ENCODE measurements around the gene PLCG2.
"Not testable (repeated sequence)": the region's sequence is repeated elsewhere in the genome, so short reads cannot be mapped to it uniquely, and the experiment has no call there.

The PLCG2 gene

GRCh38 chr16:81997738-81998137 is 218.6 kb downstream of the PLCG2 start:
- Histone ChIP-seq H3K27ac (ENCODE audit: low read depth, low read length) (peak overlapping the region; percentile 84), H3K4me1 (ENCODE audit: control insufficient read depth, insufficient read depth, low read length, unreplicated experiment) (peaks cover 26% of the 10 kb centered on the region), H2AFZ (ENCODE audit: low read length, unreplicated experiment) (no peak overlapping the region), H3K36me3 (ENCODE audit: insufficient read depth, low read length) (no peaks in the 10 kb centered on the region), H3K4me3 (ENCODE audit: low read depth, low read length) (peak overlapping the region; percentile 50; the same call in 1 of the 2 replicates), H3K79me2 (ENCODE audit: control insufficient read depth, insufficient read depth, low read length, unreplicated experiment) (no peaks in the 10 kb centered on the region), H3K27me3 (ENCODE audit: insufficient read depth, low read length) (peaks cover 5% of the 10 kb centered on the region; the same call in 1 of the 2 replicates)

GRCh38 chr16:82002831-82003230 is 223.7 kb downstream of the PLCG2 start:
- no peak overlapping the region for H3K27ac ChIP-seq (ENCODE audit: low read depth, low read length)
- no peaks in the 10 kb centered on the region for H3K36me3 ChIP-seq (ENCODE audit: insufficient read depth, low read length)
- peaks cover 4% of the 10 kb centered on the region for H3K4me1 ChIP-seq (ENCODE audit: control insufficient read depth, insufficient read depth, low read length, unreplicated experiment)
- H3K27me3 ChIP-seq (ENCODE audit: insufficient read depth, low read length), result no peaks in the 10 kb centered on the region
- no peaks in the 10 kb centered on the region for H3K79me2 ChIP-seq (ENCODE audit: control insufficient read depth, insufficient read depth, low read length, unreplicated experiment)
- H3K4me3 ChIP-seq (ENCODE audit: low read depth, low read length), result no peak overlapping the region
- H2AFZ ChIP-seq (ENCODE audit: low read length, unreplicated experiment), result no peak overlapping the region

GRCh38 chr16:82004601-82005000 is 225.5 kb downstream of the PLCG2 start:
- Histone ChIP-seq H2AFZ (ENCODE audit: low read length, unreplicated experiment) (no peak overlapping the region), H3K27me3 (ENCODE audit: insufficient read depth, low read length) (no peaks in the 10 kb centered on the region), H3K36me3 (ENCODE audit: insufficient read depth, low read length) (no peaks in the 10 kb centered on the region), H3K27ac (ENCODE audit: low read depth, low read length) (no peak overlapping the region), H3K4me3 (ENCODE audit: low read depth, low read length) (no peak overlapping the region), H3K79me2 (ENCODE audit: control insufficient read depth, insufficient read depth, low read length, unreplicated experiment) (no peaks in the 10 kb centered on the region), H3K4me1 (ENCODE audit: control insufficient read depth, insufficient read depth, low read length, unreplicated experiment) (no peaks in the 10 kb centered on the region)

GRCh38 chr16:82005027-82005830 is 226.1 kb downstream of the PLCG2 start:
- Histone ChIP-seq H3K4me3 (ENCODE audit: low read depth, low read length) (no peak overlapping the region), H3K79me2 (ENCODE audit: control insufficient read depth, insufficient read depth, low read length, unreplicated experiment) (no peaks in the 10 kb centered on the region), H3K36me3 (ENCODE audit: insufficient read depth, low read length) (no peaks in the 10 kb centered on the region), H3K27me3 (ENCODE audit: insufficient read depth, low read length) (no peaks in the 10 kb centered on the region), H3K27ac (ENCODE audit: low read depth, low read length) (no peak overlapping the region), H2AFZ (ENCODE audit: low read length, unreplicated experiment) (no peak overlapping the region), H3K4me1 (ENCODE audit: control insufficient read depth, insufficient read depth, low read length, unreplicated experiment) (no peaks in the 10 kb centered on the region)

GRCh38 chr16:82006036-82006435 is 226.9 kb downstream of the PLCG2 start:
- Histone ChIP-seq H2AFZ (ENCODE audit: low read length, unreplicated experiment) (no peak overlapping the region), H3K79me2 (ENCODE audit: control insufficient read depth, insufficient read depth, low read length, unreplicated experiment) (no peaks in the 10 kb centered on the region), H3K27ac (ENCODE audit: low read depth, low read length) (no peak overlapping the region), H3K4me3 (ENCODE audit: low read depth, low read length) (no peak overlapping the region), H3K4me1 (ENCODE audit: control insufficient read depth, insufficient read depth, low read length, unreplicated experiment) (peaks cover 3% of the 10 kb centered on the region), H3K27me3 (ENCODE audit: insufficient read depth, low read length) (no peaks in the 10 kb centered on the region), H3K36me3 (ENCODE audit: insufficient read depth, low read length) (no peaks in the 10 kb centered on the region)

GRCh38 chr16:82007189-82007588 is 228.1 kb downstream of the PLCG2 start:
- no peaks in the 10 kb centered on the region for H3K79me2 ChIP-seq (ENCODE audit: control insufficient read depth, insufficient read depth, low read length, unreplicated experiment)
- H3K4me3 ChIP-seq (ENCODE audit: low read depth, low read length), result no peak overlapping the region
- H3K36me3 ChIP-seq (ENCODE audit: insufficient read depth, low read length), result no peaks in the 10 kb centered on the region
- H3K27me3 ChIP-seq (ENCODE audit: insufficient read depth, low read length), result no peaks in the 10 kb centered on the region
- H3K27ac ChIP-seq (ENCODE audit: low read depth, low read length), result no peak overlapping the region
- no peak overlapping the region for H2AFZ ChIP-seq (ENCODE audit: low read length, unreplicated experiment)
- H3K4me1 ChIP-seq (ENCODE audit: control insufficient read depth, insufficient read depth, low read length, unreplicated experiment), result peaks cover 3% of the 10 kb centered on the region

- H3K27me3 ChIP-seq (ENCODE audit: insufficient read depth, low read length), result no peaks in the 10 kb centered on the region; the same call in 1 of the 2 replicates
- no peak overlapping the region for H2AFZ ChIP-seq (ENCODE audit: low read length, unreplicated experiment)
- H3K4me3 ChIP-seq (ENCODE audit: low read depth, low read length), result no peak overlapping the region
- H3K36me3 ChIP-seq (ENCODE audit: insufficient read depth, low read length), result no peaks in the 10 kb centered on the region
- H3K27ac ChIP-seq (ENCODE audit: low read depth, low read length), result no peak overlapping the region
- peaks cover 3% of the 10 kb centered on the region for H3K4me1 ChIP-seq (ENCODE audit: control insufficient read depth, insufficient read depth, low read length, unreplicated experiment)
- no peaks in the 10 kb centered on the region for H3K79me2 ChIP-seq (ENCODE audit: control insufficient read depth, insufficient read depth, low read length, unreplicated experiment)
Measured at GRCh38 chr16:82008957-82009592, 230.0 kb downstream of the PLCG2 start.

- not testable (repeated sequence) for H3K79me2 ChIP-seq (ENCODE audit: control insufficient read depth, insufficient read depth, low read length, unreplicated experiment); H3K36me3 ChIP-seq (ENCODE audit: insufficient read depth, low read length); H2AFZ ChIP-seq (ENCODE audit: low read length, unreplicated experiment); H3K27ac ChIP-seq (ENCODE audit: low read depth, low read length); H3K4me1 ChIP-seq (ENCODE audit: control insufficient read depth, insufficient read depth, low read length, unreplicated experiment); H3K27me3 ChIP-seq (ENCODE audit: insufficient read depth, low read length); H3K4me3 ChIP-seq (ENCODE audit: low read depth, low read length)
Measured at GRCh38 chr16:82009789-82010188, 230.7 kb downstream of the PLCG2 start.

- no peaks in the 10 kb centered on the region for H3K79me2 ChIP-seq (ENCODE audit: control insufficient read depth, insufficient read depth, low read length, unreplicated experiment)
- H3K4me3 ChIP-seq (ENCODE audit: low read depth, low read length), result peak overlapping the region; percentile 74
- H2AFZ ChIP-seq (ENCODE audit: low read length, unreplicated experiment), result peak overlapping the region; percentile 64
- peaks cover 4% of the 10 kb centered on the region for H3K4me1 ChIP-seq (ENCODE audit: control insufficient read depth, insufficient read depth, low read length, unreplicated experiment)
- H3K27ac ChIP-seq (ENCODE audit: low read depth, low read length), result no peak overlapping the region
- no peaks in the 10 kb centered on the region; the same call in 1 of the 2 replicates for H3K27me3 ChIP-seq (ENCODE audit: insufficient read depth, low read length)
- H3K36me3 ChIP-seq (ENCODE audit: insufficient read depth, low read length), result no peaks in the 10 kb centered on the region
Measured at GRCh38 chr16:82010649-82011048, 231.6 kb downstream of the PLCG2 start.

GRCh38 chr16:82011199-82011641 is 232.1 kb downstream of the PLCG2 start, which contains the start of gene SDR42E1:
Gene SDR42E1, minus strand, starts transcription at chr16:82011470. Its CDS starts 10,612 bp downstream, at chr16:82000858.
- peak within 1 kb of the TSS; percentile 74 for H3K4me3 ChIP-seq (ENCODE audit: low read depth, low read length)
- peak within 1 kb of the TSS; percentile 64 for H2AFZ ChIP-seq (ENCODE audit: low read length, unreplicated experiment)
- H3K27me3 ChIP-seq (ENCODE audit: insufficient read depth, low read length), result no peaks in the 10 kb centered on the region; the same call in 1 of the 2 replicates
- H3K79me2 ChIP-seq (ENCODE audit: control insufficient read depth, insufficient read depth, low read length, unreplicated experiment), result no peaks in the 10 kb centered on the region
- H3K4me1 ChIP-seq (ENCODE audit: control insufficient read depth, insufficient read depth, low read length, unreplicated experiment), result peaks cover 9% of the 10 kb centered on the region
- no peaks in the 10 kb centered on the region for H3K36me3 ChIP-seq (ENCODE audit: insufficient read depth, low read length)
- no peak within 1 kb of the TSS for H3K27ac ChIP-seq (ENCODE audit: low read depth, low read length)
